T47D (cell line): ENCODE results near the gene RALA.
"Not testable (repeated sequence)": the region's sequence is repeated elsewhere in the genome, so short reads cannot be mapped to it uniquely, and the experiment has no call there.

Source experiments
- DNase-seq, 2 experiments: peaks; one replicate each; pipeline versions ENCODE4 v3.0.0 to v3.0.0-alpha.2; 2011 to 2012; ENCODE audit warnings: low read depth in 1 of 2, low spot score in 1 of 2
- JUND ChIP-seq: IDR thresholded peaks from 2 replicates; pipeline ENCODE4 v1.6.1; 2012; ENCODE audit warnings: low read depth
- in situ Hi-C: cut with HindIII; loops from 2 replicates; pipeline ENCODE4 v1.10.0; 2016; ENCODE audit warnings: low sequenced_read_pairs, low pct_unique_long_range_greater_than_20kb

Gene RALA

DNA sequence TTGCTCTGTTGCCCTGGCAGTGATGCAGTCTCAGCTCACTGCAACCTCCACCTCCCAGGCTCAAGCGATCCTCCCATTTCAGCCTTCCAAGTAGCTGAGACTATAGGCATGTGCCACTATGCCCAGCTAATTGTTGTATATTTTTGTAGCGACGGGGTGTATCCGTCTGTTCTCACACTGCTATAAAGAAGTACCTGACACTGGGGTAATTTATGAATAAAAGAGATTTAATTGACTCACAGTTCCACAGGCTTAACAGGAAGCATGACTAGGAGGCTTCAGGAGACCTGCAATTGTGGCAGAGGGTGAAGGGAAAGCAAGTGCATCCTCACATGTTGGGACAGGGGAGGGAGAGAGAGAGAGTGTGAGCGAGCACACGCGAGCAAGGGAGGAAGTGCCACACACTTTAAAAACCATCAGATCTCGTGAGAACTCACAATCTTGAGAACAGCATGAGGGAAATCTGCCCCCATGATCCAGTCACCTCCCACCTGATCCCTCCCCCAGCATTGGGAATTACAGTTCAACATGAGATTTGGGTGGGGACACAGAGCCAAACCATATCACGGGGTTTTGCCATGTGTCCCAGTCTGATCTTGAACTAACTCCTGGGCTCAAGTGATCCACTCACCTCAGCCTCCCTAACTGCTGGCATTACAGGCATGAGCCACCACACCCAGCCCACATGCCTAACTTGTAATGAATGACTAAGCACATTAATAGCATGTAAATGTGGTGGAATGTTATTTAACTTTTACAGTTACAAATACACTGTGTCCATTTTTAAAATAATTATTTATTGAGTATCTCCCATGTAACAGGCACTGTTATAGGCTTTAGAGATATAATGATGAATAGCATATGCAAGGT is 65.5 kb downstream of the RALA start:
- in situ Hi-C loops: no loop called here
- TF ChIP-seq JUND: no peak
- no peak for DNase-seq

DNA sequence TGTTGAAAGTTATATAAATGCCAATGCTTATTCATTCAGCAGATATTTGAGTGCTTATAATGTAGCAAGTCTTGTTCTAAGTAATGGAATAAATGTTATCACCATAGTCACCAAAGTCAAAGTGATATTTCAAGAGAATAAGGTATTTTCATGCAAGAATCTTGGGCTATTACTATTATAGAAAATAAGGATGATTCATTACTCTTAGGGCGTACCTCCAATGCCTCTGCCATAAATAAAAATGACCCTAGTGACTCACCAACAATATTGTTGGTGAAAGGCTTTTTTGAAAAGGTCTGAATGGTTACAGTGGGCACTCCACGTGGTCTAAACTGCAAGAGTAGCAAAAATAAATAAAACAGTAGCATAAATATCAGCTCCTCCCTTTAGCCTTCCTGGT is 68.4 kb downstream of the RALA start:
- in situ Hi-C loops: no loop called here
- DNase-seq: no peak
- TF ChIP-seq JUND: no peak

DNA sequence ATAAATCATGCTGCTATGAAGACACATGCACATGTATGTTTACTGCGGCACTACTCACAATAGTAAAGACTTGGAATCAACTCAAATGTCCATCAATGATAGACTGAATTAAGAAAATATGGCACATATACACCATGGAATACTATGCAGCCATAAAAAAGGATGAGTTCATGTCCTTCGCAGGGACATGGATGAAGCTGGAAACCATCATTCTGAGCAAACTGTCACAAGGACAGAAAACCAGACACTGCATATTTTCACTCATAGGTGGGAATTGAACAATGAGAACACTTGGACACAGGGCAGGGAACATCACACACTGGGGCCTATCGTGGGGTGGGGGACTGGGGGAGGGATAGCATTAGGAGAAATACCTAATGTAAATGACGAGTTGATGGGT is 69.7 kb downstream of the RALA start:
- DNase-seq, in situ Hi-C loops: not testable (repeated sequence)

DNA sequence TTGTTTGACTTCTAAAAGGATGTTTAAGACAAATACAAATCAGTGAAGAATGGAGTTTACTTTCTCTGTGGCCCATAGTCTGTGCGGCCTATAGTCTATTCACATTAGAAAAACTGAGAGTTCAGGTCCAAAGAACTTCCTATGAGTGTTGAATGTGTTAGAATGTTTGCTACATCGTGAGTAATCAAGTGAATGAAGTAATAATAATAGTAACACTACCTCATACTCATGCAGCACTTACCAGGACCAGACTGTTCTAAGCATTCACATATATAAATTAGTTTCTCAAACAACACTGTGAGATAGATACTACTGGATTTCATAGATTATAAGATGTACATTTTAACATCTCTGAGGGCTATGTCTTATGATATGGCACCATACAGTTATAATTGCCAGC is 70.4 kb downstream of the RALA start:
- in situ Hi-C loops: no loop called here
- no peak for DNase-seq
- no peak for TF ChIP-seq JUND

DNA sequence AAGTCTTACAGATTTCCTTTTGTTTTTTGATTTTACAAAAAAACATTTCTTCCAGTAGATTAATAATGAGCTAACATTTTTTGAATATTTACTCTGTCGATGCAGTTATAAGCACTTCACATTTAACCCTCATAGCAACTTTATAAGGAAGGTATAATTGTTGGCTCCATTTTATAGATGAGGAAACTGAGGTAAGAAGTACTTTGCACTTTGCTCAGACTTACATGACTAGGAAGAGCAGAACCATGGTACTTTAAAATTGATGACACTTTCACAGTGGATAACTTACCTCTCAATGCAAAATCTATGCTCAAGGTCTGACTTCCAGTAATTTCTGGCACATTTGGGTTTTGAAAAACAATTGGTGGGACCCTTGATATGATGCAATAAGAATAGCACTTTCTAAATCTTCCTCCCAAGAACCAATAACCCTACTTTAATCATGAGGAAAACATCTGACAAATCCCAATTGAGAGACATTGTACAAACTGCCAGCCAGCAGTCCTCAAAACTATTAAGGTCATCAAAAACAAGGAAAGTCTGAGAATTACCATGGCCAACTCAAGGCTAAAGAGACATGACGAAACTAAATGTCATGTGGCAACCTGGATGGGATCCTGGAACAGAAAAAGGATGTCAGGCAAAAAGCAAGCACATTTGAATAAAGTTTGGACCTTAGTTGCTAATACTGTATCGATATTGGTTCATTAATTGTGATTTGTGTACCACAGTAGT is 72.6 kb downstream of the RALA start:
- no peak for DNase-seq
- in situ Hi-C loops: no loop called here
- TF ChIP-seq JUND: no peak

DNA sequence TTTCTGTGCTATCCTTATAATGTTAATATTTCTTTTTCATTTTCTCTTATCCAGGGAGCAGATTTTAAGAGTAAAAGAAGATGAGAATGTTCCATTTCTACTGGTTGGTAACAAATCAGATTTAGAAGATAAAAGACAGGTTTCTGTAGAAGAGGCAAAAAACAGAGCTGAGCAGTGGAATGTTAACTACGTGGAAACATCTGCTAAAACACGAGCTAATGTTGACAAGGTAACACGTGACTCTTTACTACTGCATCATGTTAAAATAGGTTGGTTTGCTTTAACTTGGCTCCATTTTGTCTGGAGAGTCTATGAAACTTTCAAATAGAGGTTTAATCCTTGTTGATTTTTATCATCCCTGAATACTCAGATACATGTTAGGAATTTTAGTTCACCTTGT is 73.3 kb downstream of the RALA start:
- no peak for TF ChIP-seq JUND
- DNase-seq: no peak
- in situ Hi-C loops: no loop called here

DNA sequence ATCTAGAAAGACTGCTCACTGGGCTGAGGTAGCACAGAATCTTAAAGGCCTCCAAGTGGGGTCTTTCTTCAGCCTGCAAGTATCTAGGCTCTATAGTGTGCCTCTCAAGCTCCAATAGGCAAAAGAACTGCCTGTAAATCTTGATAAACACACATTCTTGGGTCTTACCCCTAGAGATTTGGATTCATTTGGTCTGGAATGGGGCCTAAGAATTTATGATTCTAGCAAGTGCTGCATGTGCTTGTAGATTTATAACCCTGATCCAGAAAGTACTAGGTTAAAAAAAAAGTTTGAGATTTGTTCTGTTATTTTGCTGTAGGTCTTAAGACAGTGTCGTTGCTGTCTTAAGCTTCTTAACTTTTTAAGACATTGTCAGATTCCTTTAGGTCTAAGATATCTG is 74.1 kb downstream of the RALA start:
- no peak for TF ChIP-seq JUND
- no peak for DNase-seq
- in situ Hi-C loops: no loop called here

DNA sequence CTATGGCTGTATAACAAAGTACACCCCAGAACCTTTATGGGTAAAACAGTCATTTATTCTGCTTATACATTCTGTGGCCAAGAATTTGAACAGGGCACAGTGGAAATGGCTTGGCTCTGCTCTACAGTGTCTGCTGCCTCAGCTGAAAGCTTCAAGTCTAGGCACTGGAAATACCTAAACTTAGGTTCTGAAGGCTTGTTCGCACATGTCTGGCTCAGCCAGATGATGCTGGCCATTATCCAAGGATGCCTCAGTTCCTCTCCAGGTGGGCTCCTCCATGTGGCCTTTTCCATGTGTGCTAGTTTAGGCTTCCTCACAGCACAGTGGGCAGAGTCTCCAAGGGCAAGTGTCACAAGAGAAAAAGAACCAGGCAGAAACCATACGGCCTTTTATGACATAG is 76.8 kb downstream of the RALA start:
- no peak for TF ChIP-seq JUND
- in situ Hi-C loops: no loop called here
- DNase-seq: no peak

DNA sequence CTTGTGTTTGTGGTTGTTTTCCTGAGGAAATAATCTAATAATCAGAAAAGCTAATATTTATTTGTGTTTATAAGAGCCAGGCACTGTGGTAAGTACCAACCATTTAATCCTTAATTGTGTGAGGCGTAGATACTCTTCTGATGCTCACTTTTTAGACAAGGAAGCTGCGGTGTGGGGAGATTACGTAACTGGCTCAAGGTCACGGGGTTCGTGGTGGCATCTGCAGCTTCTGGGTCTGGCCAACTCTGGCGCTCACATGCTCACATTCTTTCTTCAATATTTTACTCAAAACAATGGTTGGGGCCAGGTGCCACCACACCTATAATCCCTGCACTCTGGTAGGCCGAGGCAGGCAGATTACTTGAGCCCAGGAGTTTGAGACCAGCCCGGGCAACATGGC is 77.6 kb downstream of the RALA start:
- in situ Hi-C loops: no loop called here
- DNase-seq: no peak
- TF ChIP-seq JUND: no peak

DNA sequence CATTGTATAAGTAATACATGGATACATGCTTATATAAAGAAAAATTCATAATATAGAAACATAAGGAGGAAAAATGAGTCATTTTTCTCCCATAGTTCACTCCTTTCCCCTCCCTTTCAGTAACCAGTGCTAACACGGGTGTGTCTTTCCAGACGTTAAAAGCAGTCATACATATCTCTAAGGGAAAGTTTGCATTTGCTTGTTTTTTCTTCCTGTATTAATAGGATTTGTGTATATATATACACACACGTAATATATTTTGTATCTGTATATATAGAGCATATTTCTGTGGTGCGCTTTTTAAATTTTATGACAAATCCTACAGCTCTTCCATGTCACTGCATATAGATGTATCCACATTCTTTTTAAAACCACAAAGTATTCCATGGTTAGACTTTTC is 78.8 kb downstream of the RALA start:
- no peak for TF ChIP-seq JUND
- in situ Hi-C loops: no loop called here
- no peak for DNase-seq

DNA sequence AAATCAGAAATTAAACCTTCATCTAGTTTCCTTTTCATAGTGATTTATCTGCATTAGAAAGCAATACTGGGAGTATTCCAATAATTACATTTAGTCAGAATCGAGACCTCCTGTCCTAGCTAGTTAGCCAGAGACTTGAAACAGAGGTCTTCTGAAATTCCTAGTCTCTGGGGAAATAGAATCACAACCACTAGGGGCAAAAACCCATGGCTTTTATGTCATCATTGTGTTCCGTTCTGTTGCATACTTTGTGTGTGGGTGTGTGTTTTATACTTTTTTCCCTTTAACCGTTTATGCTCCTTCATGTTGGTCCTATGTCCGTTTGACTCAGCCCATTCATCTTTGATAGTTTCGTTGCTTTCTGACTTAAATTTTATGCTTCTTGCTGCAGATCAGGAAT is 79.8 kb downstream of the RALA start:
- in situ Hi-C loops: no loop called here
- no peak for DNase-seq
- TF ChIP-seq JUND: no peak

DNA sequence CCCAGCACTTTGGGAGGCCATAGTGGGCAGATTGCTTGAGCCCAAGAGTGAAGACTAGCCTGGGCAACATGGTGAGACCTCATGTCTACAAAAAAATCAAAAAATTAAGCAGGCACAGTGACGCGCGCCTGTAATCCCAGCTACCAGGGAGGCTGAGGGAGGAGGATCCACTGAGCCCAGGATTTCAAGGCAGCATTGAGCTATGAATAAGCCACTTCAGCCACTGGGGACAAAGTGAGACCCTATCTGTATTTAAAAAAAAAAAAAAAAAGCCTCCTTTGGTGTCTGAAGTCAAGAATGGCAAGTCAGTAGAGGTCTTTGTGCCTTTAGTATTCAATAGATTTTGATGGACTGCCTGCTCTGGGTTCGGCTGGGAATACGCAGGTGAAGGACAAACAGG is 85.7 kb downstream of the RALA start:
- in situ Hi-C loops: no loop called here
- no peak for TF ChIP-seq JUND
- no peak for DNase-seq

DNA sequence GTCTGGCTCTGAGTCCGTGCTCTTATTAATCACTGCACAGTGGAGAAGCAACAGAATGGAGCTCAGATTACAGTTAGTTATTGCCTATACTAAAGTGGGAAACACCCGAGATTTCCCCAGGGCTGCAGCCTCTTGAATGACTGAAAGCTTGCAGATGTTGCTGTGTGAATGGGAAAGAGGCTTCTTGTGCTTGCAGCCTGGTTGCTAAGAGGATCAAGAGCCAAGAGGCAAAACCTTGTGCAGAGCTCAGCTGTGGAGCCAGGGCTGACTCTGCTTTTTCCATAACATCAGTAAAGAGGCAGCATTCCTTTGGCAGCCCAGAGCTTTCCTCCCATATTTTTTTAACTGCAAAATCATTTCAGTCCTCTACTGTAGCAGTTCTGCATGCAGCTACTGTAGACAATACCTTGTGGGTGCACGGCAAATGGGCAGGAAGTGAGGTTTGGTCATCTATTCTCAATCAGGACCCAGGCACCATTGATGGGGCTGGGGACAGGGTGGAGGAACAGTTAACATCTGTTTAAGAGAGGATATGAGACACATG is 86.5 kb downstream of the RALA start:
- DNase-seq: no peak
- TF ChIP-seq JUND: no peak
- in situ Hi-C loops: no loop called here

DNA sequence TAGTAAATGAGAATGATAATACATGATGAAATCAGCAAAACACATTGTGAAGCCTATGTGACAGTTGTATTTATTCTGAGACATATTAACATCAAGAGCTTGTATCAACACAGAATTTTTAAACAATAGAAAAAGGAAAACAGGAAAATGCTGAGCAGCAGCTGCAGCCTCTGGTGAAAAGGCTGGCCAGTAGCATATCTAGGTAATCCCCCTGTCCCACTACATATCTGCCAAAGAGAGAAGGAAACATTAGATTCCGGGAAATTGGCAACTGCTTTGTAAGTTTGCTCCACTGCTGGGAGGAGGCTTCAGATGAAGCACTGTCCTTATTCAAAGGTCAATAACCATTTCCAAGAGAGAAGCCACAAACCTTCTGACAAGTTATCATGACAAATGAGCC is 89.4 kb downstream of the RALA start:
- TF ChIP-seq JUND: no peak
- in situ Hi-C loops: no loop called here
- no peak for DNase-seq
